AG08395 (cell line): ENCODE results near the gene MAP3K5.

Experiments used
- DNase-seq: peaks from one replicate; pipeline ENCODE4 v3.0.0; 2012; ENCODE audit warnings: mixed read lengths, low spot score

Gene MAP3K5

DNA sequence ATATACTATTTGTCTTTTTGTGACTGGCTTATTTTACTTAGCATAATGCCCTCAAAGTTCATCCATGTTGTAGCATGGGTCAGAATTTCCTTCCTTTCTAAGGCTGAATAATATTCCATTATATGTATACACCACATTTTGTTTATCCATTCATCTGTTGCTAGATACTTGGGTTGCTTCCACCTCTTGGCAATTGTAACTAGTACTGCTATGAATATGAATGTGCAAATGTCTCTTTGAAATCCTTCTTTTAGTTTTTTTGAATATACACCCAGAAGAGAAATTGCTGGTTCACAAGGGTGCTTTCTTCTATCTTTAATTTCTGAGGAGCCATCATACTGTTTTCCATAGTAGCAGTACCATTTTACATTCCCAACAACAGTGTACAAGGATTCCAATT, 220.8 kb downstream of the MAP3K5 start:
- DNase-seq = no peak

GRCh38 chr6:136571065-136571464, 221.2 kb downstream of the MAP3K5 start:
- no peak for DNase-seq

DNA sequence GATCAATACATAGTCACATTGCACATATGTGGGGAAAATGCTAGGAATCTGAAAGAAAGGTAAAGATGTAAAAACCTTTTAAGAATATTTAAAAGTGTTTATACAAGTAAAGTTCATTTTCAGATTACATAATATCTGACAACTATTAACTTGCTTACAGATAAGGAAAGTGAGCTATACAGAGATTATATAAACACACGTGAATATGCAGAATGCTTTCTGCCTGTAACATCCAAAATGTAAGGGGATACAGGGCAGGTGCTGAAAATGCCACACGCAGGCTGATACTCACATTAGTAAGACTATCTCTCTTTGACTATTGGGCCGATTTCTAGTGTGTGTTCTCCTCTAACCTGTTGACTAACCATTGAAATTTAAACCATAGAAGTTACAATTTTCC, 224.1 kb downstream of the MAP3K5 start:
- no peak for DNase-seq

- no peak for DNase-seq
These were observed 224.6 kb downstream of the MAP3K5 start for GRCh38 chr6:136567688-136568087.

DNA sequence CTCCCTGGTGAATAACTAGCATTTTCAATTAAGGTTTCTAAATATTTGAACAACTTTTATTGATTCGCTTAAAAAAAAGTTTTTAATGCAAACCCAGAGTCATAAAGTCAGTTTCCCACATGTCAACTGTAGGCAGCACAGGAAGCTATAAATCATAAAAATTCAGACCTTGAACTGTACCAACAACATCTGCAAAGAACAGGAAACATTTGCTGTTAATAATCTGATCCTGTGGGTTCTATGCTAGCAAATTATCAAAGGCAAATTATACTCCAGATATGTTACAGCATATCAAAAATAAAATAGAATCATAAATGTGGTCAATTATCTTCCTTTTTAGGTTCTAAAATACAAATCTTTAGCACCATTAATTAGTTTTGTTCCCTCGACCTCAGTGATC, 225.4 kb downstream of the MAP3K5 start:
- no peak for DNase-seq

GRCh38 chr6:136566007-136566487, 226.2 kb downstream of the MAP3K5 start:
- DNase-seq = no peak

GRCh38 chr6:136564180-136564579, 228.1 kb downstream of the MAP3K5 start:
- DNase-seq = no peak

GRCh38 chr6:136563386-136564152, 228.7 kb downstream of the MAP3K5 start:
- no peak for DNase-seq

DNA sequence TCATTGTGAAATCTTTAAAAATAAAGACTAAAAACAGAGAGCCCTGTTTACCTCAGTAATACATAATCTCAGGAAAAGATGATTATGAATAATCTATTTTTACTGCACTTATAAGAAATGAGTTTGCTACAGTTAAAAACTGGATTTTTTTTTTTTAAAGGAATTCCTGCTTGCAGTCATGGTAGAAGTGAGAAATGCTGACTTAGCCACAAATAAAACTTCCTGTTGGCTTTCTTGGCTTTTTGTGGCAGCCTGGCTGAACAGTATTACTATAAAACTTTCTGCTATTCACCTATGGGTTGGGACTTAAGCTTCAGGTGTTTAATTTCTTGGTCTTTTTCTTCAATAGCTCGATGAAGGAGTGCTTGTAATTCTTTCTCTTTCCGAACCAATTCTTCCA, 230.1 kb downstream of the MAP3K5 start:
- no peak for DNase-seq

- no peak for DNase-seq
These were observed 239.0 kb downstream of the MAP3K5 start for GRCh38 chr6:136553166-136553787.

- no peak for DNase-seq
These were observed 240.2 kb downstream of the MAP3K5 start for GRCh38 chr6:136552054-136552453.

GRCh38 chr6:136551103-136551502, 241.2 kb downstream of the MAP3K5 start:
- DNase-seq = no peak

DNA sequence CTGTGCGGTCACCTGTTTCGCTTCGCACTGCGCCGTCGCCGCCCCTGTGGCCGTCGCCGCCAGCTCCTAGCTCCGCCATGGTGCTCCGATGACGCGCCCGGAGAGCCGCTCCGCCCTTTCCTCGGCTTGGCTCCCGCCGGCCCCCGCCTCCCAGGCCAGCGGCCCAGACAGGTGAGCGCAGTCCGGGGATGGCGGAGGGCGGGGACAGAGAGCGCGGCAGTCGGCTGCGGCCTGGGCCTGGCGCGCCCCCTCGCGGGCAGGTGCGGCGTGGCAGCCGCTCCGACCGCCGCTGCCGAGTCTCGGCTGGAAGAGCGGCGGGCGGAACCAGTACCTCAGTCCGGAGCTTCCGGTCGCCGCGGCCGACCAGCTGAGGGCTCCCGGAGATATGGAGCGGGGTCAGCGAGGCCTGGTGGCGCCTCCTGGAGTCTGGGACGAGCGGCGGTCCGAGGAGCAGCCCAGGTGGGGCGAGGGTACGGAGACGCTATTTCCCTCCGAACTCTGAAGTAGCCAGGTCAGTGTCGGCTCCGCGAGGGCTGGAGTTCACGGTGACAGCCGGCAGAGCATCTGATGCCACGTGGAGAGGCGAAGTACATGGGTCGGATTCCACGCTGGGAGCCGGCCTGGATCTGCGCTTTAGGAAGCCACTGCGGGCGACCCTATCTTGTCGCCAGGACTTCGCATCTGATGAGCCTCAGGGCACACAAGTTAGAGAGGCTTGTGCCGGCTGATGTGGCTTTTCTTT, 241.8 kb downstream of the MAP3K5 start, which contains the start of gene MAP7:
TSS of gene MAP7 (minus strand) at position 93 of the 742 bp plus-strand sequence. CDS start at position 79, 14 bp downstream.
- DNase-seq = peak; percentile 59

DNA sequence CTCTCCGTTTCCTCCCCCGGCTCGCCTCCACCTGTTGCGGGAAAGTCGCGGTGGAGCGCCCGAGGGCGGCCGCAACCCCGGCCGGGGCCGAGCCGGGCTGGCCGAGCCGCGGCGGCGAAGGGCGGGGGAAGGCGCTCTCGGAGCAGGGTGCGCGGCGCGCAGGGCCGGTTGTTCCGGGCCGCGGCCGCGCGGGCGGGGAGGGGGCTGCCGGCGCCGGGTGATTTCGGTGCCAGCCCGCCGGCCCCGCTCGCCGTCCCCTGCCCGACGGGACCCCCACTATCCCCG, 242.3 kb downstream of the MAP3K5 start:
- peak; percentile 43 for DNase-seq

GRCh38 chr6:136549300-136550044, 242.8 kb downstream of the MAP3K5 start:
- peak; percentile 25 for DNase-seq

GRCh38 chr6:136548582-136549299, 243.5 kb downstream of the MAP3K5 start:
- no peak for DNase-seq

DNA sequence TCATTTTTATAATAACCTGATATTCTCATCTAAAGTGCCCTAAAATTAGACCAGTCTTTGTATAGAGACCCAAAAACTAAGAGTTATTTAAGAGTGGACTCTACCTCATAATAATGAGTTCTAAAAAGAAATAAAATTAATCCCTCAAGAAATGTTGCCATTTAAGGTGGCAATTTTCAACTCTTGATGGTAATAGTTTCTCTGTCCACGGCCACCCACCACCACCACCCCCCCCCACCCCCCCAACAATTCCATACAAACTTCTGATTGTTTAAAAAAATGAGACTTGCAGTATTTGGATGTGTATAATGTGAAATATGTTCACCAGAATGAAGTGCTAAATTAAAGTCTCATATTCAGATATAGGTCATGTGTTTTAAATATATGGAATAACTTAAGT, 244.4 kb downstream of the MAP3K5 start:
- no peak for DNase-seq

- peak; percentile 63 for DNase-seq
These were observed 244.9 kb downstream of the MAP3K5 start for GRCh38 chr6:136547336-136547735.

- DNase-seq = no peak
These were observed 245.9 kb downstream of the MAP3K5 start for GRCh38 chr6:136546331-136546730.

GRCh38 chr6:136544326-136544725, 248.0 kb downstream of the MAP3K5 start:
- DNase-seq = no peak

- no peak for DNase-seq
These were observed 250.9 kb downstream of the MAP3K5 start for GRCh38 chr6:136541395-136541794.
